H1 (cell line): ENCODE measurements around the gene TPD52L1. TPM values are rescaled to one million over a fixed set of nuclear protein-coding genes. Genes with fewer than 3 reads are reported as not detected.

Source experiments
- ASH2L ChIP-seq: fragments of 200-600, 300-600 bp; sonication (generic); IDR thresholded peaks from one replicate; pipeline ENCODE4 v1.7.1; 2017; ENCODE audit warnings: low read length
- EGR1 ChIP-seq: IDR thresholded peaks from 2 replicates; pipeline ENCODE4 v1.6.1; 2011; ENCODE audit warnings: low read depth, low read length, borderline replicate concordance
- JUND ChIP-seq: IDR thresholded peaks from 2 replicates; pipeline ENCODE4 v1.6.1; 2011; ENCODE audit warnings: mild to moderate bottlenecking, improper control_type of control experiment, low read length
- RNF2 ChIP-seq: fragments of 200-900, 300-1000 bp; sonication (generic); IDR thresholded peaks from 2 replicates; pipeline ENCODE4 v1.7.1; 2016; ENCODE audit warnings: borderline replicate concordance, low read depth, mild to moderate bottlenecking, antibody characterized with exemption, low read length; ENCODE audit not compliant: poor library complexity, severe bottlenecking; ENCODE audit errors: missing control alignments
- SP2 ChIP-seq: IDR thresholded peaks from 2 replicates; pipeline ENCODE4 v1.6.1; 2012; ENCODE audit warnings: mild to moderate bottlenecking, low read length, inconsistent platforms
- SP4 ChIP-seq: IDR thresholded peaks from 2 replicates; pipeline ENCODE4 v1.6.1; 2012; ENCODE audit warnings: low read length, inconsistent platforms
- TAF7 ChIP-seq: optimal IDR thresholded peaks from 2 replicates; pipeline ENCODE3; 2011; ENCODE audit warnings: low read depth, mild to moderate bottlenecking, inconsistent platforms, low read length, moderate library complexity, borderline replicate concordance
- ZNF274 ChIP-seq: IDR thresholded peaks from 2 replicates; pipeline ENCODE4 v1.7.0; 2012; ENCODE audit warnings: low read length, borderline replicate concordance; ENCODE audit errors: extremely low read depth
- polyA plus RNA-seq, 7 experiments: library from polyadenylated mRNA; depleted of rRNA in 3 of 7; stranded (reverse) in 5 of 7; unstranded in 2 of 7; fragments of >200 nt in 5 of 7; fragments of 200-250 nt in 2 of 7; gene quantifications; 1 replicate in 5 of 7; 2 replicates in 1 of 7; 4 replicates in 1 of 7; pipeline versions ENCODE4 v1.2.1 to v1.2.3, GENCODE V29; 2011 to 2013; ENCODE audit warnings: missing spikeins in 2 of 7, mixed read lengths in 2 of 7
- total RNA-seq: library from RNA; stranded (reverse); fragmentation: NEBNext Ultra II Directional; extraction: Animal tissue kit (Norgen Biotek cat#: 25700); gene quantifications from 2 replicates; pipeline ENCODE4 v1.2.1, GENCODE V29; 2021
- TF ChIP-seq, protein P1 (sequence below): fragments of 300-600 bp; sonication (generic); IDR thresholded peaks from 2 replicates; pipeline ENCODE4 v1.7.1; 2012; ENCODE audit warnings: low read length, moderate library complexity, mild to moderate bottlenecking, inconsistent platforms; ENCODE audit not compliant: insufficient replicate concordance
- TF ChIP-seq, protein P2 (sequence below): IDR thresholded peaks from 2 replicates; pipeline ENCODE4 v1.6.1; 2012; ENCODE audit warnings: inconsistent platforms

TPD52L1 gene
- total and polyA plus RNA-seq, 2 of the 8 experiments (the other 6 are each of a cell fraction or from before 2014, with no cell fraction given), result 7.4 to 14.2 TPM

DNA sequence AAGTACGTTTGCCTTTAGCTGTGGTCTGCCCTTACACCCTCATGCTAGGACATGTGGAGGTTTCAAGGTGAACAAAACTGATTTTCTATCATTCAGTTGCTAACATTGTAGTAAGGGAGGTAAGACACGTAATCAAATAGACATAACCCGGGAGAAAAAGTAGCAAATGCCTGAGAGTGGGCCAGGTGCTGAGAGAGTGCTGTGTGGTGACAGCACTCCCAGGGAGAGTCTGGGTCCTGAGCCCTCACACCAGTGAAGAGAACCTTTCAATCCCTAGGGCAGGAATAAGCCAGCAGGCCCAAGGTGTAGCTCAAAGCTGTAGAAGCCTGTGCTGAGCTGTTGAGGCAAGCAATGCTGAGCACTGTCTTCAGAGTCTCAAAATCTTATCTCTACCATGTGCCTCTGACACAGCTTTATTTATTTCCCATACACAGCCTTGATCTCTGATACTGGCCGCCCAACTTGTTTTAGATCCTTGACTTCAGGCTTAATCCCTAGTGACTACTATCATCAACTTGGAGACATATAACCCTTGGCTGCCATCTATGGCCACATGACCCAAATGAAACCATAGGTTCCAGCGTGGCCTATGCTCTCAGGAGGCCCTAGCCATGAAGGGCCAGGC is 55.2 kb downstream of the TPD52L1 start (continued):
- TF ChIP-seq, protein P1, sequence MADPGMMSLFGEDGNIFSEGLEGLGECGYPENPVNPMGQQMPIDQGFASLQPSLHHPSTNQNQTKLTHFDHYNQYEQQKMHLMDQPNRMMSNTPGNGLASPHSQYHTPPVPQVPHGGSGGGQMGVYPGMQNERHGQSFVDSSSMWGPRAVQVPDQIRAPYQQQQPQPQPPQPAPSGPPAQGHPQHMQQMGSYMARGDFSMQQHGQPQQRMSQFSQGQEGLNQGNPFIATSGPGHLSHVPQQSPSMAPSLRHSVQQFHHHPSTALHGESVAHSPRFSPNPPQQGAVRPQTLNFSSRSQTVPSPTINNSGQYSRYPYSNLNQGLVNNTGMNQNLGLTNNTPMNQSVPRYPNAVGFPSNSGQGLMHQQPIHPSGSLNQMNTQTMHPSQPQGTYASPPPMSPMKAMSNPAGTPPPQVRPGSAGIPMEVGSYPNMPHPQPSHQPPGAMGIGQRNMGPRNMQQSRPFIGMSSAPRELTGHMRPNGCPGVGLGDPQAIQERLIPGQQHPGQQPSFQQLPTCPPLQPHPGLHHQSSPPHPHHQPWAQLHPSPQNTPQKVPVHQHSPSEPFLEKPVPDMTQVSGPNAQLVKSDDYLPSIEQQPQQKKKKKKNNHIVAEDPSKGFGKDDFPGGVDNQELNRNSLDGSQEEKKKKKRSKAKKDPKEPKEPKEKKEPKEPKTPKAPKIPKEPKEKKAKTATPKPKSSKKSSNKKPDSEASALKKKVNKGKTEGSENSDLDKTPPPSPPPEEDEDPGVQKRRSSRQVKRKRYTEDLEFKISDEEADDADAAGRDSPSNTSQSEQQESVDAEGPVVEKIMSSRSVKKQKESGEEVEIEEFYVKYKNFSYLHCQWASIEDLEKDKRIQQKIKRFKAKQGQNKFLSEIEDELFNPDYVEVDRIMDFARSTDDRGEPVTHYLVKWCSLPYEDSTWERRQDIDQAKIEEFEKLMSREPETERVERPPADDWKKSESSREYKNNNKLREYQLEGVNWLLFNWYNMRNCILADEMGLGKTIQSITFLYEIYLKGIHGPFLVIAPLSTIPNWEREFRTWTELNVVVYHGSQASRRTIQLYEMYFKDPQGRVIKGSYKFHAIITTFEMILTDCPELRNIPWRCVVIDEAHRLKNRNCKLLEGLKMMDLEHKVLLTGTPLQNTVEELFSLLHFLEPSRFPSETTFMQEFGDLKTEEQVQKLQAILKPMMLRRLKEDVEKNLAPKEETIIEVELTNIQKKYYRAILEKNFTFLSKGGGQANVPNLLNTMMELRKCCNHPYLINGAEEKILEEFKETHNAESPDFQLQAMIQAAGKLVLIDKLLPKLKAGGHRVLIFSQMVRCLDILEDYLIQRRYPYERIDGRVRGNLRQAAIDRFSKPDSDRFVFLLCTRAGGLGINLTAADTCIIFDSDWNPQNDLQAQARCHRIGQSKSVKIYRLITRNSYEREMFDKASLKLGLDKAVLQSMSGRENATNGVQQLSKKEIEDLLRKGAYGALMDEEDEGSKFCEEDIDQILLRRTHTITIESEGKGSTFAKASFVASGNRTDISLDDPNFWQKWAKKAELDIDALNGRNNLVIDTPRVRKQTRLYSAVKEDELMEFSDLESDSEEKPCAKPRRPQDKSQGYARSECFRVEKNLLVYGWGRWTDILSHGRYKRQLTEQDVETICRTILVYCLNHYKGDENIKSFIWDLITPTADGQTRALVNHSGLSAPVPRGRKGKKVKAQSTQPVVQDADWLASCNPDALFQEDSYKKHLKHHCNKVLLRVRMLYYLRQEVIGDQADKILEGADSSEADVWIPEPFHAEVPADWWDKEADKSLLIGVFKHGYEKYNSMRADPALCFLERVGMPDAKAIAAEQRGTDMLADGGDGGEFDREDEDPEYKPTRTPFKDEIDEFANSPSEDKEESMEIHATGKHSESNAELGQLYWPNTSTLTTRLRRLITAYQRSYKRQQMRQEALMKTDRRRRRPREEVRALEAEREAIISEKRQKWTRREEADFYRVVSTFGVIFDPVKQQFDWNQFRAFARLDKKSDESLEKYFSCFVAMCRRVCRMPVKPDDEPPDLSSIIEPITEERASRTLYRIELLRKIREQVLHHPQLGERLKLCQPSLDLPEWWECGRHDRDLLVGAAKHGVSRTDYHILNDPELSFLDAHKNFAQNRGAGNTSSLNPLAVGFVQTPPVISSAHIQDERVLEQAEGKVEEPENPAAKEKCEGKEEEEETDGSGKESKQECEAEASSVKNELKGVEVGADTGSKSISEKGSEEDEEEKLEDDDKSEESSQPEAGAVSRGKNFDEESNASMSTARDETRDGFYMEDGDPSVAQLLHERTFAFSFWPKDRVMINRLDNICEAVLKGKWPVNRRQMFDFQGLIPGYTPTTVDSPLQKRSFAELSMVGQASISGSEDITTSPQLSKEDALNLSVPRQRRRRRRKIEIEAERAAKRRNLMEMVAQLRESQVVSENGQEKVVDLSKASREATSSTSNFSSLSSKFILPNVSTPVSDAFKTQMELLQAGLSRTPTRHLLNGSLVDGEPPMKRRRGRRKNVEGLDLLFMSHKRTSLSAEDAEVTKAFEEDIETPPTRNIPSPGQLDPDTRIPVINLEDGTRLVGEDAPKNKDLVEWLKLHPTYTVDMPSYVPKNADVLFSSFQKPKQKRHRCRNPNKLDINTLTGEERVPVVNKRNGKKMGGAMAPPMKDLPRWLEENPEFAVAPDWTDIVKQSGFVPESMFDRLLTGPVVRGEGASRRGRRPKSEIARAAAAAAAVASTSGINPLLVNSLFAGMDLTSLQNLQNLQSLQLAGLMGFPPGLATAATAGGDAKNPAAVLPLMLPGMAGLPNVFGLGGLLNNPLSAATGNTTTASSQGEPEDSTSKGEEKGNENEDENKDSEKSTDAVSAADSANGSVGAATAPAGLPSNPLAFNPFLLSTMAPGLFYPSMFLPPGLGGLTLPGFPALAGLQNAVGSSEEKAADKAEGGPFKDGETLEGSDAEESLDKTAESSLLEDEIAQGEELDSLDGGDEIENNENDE, result no peak
- TF ChIP-seq RNF2, result no peak
- TF ChIP-seq SP4, result no peak
- TF ChIP-seq ZNF274, result no peak
- TF ChIP-seq SP2, result no peak
- no peak for TF ChIP-seq TAF7
- TF ChIP-seq ASH2L, result no peak
- no peak for TF ChIP-seq EGR1
- TF ChIP-seq JUND, result no peak
- TF ChIP-seq, protein P2, sequence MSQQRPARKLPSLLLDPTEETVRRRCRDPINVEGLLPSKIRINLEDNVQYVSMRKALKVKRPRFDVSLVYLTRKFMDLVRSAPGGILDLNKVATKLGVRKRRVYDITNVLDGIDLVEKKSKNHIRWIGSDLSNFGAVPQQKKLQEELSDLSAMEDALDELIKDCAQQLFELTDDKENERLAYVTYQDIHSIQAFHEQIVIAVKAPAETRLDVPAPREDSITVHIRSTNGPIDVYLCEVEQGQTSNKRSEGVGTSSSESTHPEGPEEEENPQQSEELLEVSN, result no peak
